ENCODE measurements around the gene C2orf42.
"Not testable (repeated sequence)": the region's sequence is repeated elsewhere in the genome, so short reads cannot be mapped to it uniquely, and the experiment has no call there.

The C2orf42 gene

DNA sequence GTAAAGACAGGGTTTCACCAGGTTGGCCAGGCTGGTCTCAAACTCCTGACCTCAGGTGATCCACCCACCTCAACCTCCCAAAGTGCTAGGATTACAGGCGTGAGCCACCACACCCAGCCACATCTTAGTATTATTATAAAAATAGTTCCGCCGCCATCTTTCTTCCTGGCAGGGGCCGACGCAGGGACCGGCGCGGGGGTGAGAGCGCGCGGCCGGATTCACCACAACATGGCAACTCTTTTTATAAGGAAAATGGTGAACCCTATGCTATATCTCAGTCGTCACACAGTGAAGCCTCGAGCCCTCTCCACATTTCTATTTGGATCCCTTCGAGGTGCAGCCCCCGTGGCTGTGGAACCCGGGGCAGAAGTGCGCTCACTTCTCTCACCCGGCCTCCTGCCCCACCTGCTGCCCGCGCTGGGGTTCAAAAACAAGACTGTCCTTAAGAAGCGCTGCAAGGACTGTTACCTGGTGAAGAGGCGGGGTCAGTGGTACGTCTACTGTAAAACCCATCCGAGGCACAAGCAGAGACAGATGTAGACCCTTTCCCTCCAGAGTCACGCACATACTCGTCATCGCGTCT is 88.4 kb downstream of the C2orf42 start:
- DNase-seq, result not testable (repeated sequence)

DNA sequence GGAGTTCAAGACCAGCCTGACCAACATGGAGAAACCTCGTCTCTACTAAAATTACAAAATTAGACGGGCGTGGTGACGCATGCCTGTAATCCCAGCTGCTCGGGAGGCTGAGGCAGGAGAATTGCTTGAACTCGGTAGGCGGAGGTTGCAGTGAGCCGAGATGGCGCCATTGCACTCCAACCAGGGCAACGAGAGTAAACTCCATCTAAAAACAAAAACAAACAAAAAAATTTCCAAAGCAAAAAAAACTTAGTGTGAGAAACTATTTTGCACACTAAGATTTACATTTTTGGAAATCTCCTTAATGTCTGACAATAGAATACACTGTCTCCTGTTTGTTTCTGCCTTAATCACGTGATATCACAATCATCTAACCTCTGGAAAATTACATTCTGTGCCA is 89.1 kb downstream of the C2orf42 start:
- DNase-seq, result not testable (repeated sequence)

DNA sequence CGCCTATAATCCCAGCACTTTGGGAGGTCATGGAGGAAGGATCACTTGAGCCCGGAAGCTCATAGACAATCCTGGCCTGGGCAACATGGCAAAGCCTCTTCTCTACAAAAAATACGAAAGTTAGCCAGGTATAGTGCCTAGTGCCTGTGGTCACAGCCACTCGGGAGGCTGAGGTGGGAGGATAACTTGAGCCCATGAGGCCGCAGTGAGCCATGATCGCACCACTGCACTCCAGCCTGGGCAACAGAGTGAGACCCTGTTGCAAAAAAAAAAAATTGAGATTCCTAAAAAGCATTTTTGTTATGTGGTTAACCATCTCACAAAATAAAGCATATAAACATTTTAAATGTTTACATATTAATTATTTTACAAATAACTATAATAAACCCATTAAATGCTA is 89.6 kb downstream of the C2orf42 start:
- no peak for DNase-seq

All from KG1 (cell line).